HepG2 (cell line): Measurements from ENCODE around the gene SUPT4H1. TPM values are rescaled to one million over a fixed set of nuclear protein-coding genes. Genes with fewer than 3 reads are reported as not detected.

ENCODE experiments used
- CHCHD3 ChIP-seq: sonication (generic); formaldehyde crosslinking; IDR thresholded peaks from 2 replicates; pipeline ENCODE4 v1.8.0; 2022; ENCODE audit warnings: mild to moderate bottlenecking, missing genetic modification reagents, moderate library complexity
- GPN1 ChIP-seq: sonication (generic); formaldehyde crosslinking; IDR thresholded peaks from 2 replicates; pipeline ENCODE4 v1.5.1; 2020; ENCODE audit warnings: missing genetic modification reagents, borderline replicate concordance
- SOX5 ChIP-seq: IDR thresholded peaks from 2 replicates; pipeline ENCODE4 v1.6.1; 2016; ENCODE audit warnings: borderline replicate concordance
- SPEN ChIP-seq: sonication (generic); formaldehyde crosslinking; IDR thresholded peaks from 2 replicates; pipeline ENCODE4 v1.5.1; 2020; ENCODE audit warnings: low read depth, mild to moderate bottlenecking, missing genetic modification reagents
- YY1 ChIP-seq: IDR thresholded peaks from 2 replicates; pipeline ENCODE4 v1.6.1; 2011; ENCODE audit warnings: low read length, low read depth, moderate library complexity, mild to moderate bottlenecking; ENCODE audit not compliant: insufficient read depth, insufficient replicate concordance
- ZFP41 ChIP-seq: sonication (generic); formaldehyde crosslinking; IDR thresholded peaks from 2 replicates; pipeline ENCODE4 v1.4.0; 2020; ENCODE audit warnings: mild to moderate bottlenecking, missing genetic modification reagents, borderline replicate concordance
- ZNF138 ChIP-seq: sonication (generic); formaldehyde crosslinking; IDR thresholded peaks from 2 replicates; pipeline ENCODE4 v1.5.0; 2020; ENCODE audit warnings: mild to moderate bottlenecking, low read depth, missing genetic modification reagents
- ZNF205 ChIP-seq: IDR thresholded peaks from 2 replicates; pipeline ENCODE4 v1.6.1; 2018; ENCODE audit warnings: missing biosample characterization, missing genetic modification reagents
- ZNF224 ChIP-seq: sonication (generic); formaldehyde crosslinking; IDR thresholded peaks from 2 replicates; pipeline ENCODE4 v1.5.0; 2020; ENCODE audit warnings: mild to moderate bottlenecking, missing genetic modification reagents
- ZNF264 ChIP-seq: sonication (generic); formaldehyde crosslinking; IDR thresholded peaks from 2 replicates; pipeline ENCODE4 v1.4.0; 2020; ENCODE audit warnings: missing genetic modification reagents
- polyA plus RNA-seq, 8 experiments: library from polyadenylated mRNA; depleted of rRNA in 3 of 8; stranded (reverse) in 7 of 8; unstranded in 1 of 8; fragments of >200 nt; fragmentation: Illumina TruSeq in 4 of 8; extraction: Trizol in 4 of 8; gene quantifications; 2 replicates each; pipeline versions ENCODE4 v1.2.1 to v1.2.3, GENCODE V29; 2011 to 2016; ENCODE audit warnings: low read depth in 4 of 8, missing spikeins in 1 of 8, mixed read lengths in 1 of 8; ENCODE audit not compliant: insufficient read depth in 1 of 8
- total RNA-seq, 5 experiments: library from RNA; depleted of rRNA; stranded (reverse); fragments of >200 nt; fragmentation: Illumina TruSeq; extraction: Trizol; gene quantifications; 2 replicates each; pipeline ENCODE4 v1.2.3, GENCODE V29; 2016; ENCODE audit warnings: low read depth in 1 of 5
- TF ChIP-seq, protein P1 (sequence below), 2 experiments: sonication (generic) in 1 of 2; formaldehyde crosslinking in 1 of 2; IDR thresholded peaks; 2 replicates each; pipeline versions ENCODE4 v1.6.1 to v1.9.0; 2014 to 2022; ENCODE audit warnings: antibody characterized with exemption in 1 of 2, borderline replicate concordance in 1 of 2, inconsistent platforms in 1 of 2, low read depth in 1 of 2, missing genetic modification reagents in 1 of 2
- TF ChIP-seq, protein P2 (sequence below): sonication (generic); formaldehyde crosslinking; IDR thresholded peaks from 2 replicates; pipeline ENCODE4 v1.5.1; 2020; ENCODE audit warnings: mild to moderate bottlenecking, missing genetic modification reagents, moderate library complexity
- TF ChIP-seq, protein P3 (sequence below): IDR thresholded peaks from 2 replicates; pipeline ENCODE4 v1.6.1; 2016; ENCODE audit warnings: missing compliant biosample characterization, missing genetic modification reagents, borderline replicate concordance
- TF ChIP-seq, protein P4 (sequence below): sonication (generic); formaldehyde crosslinking; IDR thresholded peaks from 2 replicates; pipeline ENCODE4 v1.4.0; 2020; ENCODE audit warnings: missing genetic modification reagents, borderline replicate concordance

Gene SUPT4H1
- total and polyA plus RNA-seq, 2 of the 13 experiments (the other 11 are each of a cell fraction or from before 2014, with no cell fraction given) = 155 to 244 TPM

DNA sequence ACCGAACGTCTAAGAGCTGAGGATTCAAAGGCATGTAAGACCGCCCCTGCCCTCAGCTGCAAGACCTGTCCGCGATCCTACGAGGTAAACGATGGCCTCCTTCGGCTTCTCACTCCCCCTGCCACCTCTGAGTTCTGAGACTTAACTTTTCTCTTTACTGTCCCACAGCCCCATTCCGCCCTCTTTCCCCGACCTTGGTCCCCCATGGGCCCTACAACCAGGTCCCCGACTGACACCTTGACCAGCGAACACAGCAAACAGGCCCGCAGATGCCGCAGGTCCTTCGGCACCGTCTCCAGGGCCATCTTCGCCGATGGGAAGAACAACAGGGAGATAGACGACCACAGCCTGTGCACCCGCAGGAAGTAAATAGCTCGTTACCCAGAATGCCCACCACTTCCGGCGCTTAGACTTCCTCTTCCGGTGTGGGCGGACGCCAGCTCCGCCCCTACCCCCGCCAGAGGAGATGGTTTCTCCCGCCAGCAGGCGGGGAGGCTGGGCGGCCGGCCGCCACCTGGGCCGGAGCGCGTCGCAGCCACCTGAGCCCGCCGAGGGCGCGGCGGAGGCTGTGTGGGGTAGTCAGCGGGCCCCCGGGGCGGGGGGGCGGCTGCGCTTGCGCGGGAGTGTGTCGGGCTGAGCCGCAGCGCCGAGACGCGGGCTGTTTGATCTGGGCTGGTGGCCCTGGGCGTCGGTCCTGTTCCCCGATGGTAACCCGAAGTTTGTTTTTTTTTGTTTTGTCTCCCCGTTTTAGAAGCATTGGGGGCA, at the start of gene SUPT4H1 (continued):
- TF ChIP-seq, protein P1, sequence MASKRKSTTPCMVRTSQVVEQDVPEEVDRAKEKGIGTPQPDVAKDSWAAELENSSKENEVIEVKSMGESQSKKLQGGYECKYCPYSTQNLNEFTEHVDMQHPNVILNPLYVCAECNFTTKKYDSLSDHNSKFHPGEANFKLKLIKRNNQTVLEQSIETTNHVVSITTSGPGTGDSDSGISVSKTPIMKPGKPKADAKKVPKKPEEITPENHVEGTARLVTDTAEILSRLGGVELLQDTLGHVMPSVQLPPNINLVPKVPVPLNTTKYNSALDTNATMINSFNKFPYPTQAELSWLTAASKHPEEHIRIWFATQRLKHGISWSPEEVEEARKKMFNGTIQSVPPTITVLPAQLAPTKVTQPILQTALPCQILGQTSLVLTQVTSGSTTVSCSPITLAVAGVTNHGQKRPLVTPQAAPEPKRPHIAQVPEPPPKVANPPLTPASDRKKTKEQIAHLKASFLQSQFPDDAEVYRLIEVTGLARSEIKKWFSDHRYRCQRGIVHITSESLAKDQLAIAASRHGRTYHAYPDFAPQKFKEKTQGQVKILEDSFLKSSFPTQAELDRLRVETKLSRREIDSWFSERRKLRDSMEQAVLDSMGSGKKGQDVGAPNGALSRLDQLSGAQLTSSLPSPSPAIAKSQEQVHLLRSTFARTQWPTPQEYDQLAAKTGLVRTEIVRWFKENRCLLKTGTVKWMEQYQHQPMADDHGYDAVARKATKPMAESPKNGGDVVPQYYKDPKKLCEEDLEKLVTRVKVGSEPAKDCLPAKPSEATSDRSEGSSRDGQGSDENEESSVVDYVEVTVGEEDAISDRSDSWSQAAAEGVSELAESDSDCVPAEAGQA (IDR thresholded peaks at IDR 0.05; ENCODE audit: low read depth) = peak; percentile 80; the same call in 1 of the 2 replicates
- TF ChIP-seq, protein P1 (CRISPR knock-in tag; IDR thresholded peaks at IDR 0.05; ENCODE audit: borderline replicate concordance) = peak; percentile 92; the same call in 1 of the 2 replicates
- TF ChIP-seq, protein P2, sequence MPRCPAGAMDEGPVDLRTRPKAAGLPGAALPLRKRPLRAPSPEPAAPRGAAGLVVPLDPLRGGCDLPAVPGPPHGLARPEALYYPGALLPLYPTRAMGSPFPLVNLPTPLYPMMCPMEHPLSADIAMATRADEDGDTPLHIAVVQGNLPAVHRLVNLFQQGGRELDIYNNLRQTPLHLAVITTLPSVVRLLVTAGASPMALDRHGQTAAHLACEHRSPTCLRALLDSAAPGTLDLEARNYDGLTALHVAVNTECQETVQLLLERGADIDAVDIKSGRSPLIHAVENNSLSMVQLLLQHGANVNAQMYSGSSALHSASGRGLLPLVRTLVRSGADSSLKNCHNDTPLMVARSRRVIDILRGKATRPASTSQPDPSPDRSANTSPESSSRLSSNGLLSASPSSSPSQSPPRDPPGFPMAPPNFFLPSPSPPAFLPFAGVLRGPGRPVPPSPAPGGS (CRISPR knock-in tag) = peak; percentile 98
- TF ChIP-seq ZNF205 (peak; percentile 65; the same call in 1 of the 2 replicates), GPN1 (CRISPR knock-in tag) (no peak), CHCHD3 (CRISPR knock-in tag) (0 out of 2 replicates have a peak, but pooled peaks have one; percentile 20), ZNF224 (peak; percentile 96), YY1 (peak; percentile 88), ZNF264 (CRISPR knock-in tag) (peak; percentile 75; the same call in 1 of the 2 replicates), SOX5 (CRISPR knock-in tag) (peak; percentile 81), SPEN (CRISPR knock-in tag) (peak; percentile 95), ZNF138 (CRISPR knock-in tag) (peak; percentile 34; the same call in 1 of the 2 replicates), ZFP41 (CRISPR knock-in tag) (no peak)
- TF ChIP-seq, protein P3, sequence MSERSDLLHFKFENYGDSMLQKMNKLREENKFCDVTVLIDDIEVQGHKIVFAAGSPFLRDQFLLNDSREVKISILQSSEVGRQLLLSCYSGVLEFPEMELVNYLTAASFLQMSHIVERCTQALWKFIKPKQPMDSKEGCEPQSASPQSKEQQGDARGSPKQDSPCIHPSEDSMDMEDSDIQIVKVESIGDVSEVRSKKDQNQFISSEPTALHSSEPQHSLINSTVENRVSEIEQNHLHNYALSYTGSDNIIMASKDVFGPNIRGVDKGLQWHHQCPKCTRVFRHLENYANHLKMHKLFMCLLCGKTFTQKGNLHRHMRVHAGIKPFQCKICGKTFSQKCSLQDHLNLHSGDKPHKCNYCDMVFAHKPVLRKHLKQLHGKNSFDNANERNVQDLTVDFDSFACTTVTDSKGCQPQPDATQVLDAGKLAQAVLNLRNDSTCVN (CRISPR knock-in tag) = no peak; the same call in 1 of the 2 replicates
- TF ChIP-seq, protein P4, sequence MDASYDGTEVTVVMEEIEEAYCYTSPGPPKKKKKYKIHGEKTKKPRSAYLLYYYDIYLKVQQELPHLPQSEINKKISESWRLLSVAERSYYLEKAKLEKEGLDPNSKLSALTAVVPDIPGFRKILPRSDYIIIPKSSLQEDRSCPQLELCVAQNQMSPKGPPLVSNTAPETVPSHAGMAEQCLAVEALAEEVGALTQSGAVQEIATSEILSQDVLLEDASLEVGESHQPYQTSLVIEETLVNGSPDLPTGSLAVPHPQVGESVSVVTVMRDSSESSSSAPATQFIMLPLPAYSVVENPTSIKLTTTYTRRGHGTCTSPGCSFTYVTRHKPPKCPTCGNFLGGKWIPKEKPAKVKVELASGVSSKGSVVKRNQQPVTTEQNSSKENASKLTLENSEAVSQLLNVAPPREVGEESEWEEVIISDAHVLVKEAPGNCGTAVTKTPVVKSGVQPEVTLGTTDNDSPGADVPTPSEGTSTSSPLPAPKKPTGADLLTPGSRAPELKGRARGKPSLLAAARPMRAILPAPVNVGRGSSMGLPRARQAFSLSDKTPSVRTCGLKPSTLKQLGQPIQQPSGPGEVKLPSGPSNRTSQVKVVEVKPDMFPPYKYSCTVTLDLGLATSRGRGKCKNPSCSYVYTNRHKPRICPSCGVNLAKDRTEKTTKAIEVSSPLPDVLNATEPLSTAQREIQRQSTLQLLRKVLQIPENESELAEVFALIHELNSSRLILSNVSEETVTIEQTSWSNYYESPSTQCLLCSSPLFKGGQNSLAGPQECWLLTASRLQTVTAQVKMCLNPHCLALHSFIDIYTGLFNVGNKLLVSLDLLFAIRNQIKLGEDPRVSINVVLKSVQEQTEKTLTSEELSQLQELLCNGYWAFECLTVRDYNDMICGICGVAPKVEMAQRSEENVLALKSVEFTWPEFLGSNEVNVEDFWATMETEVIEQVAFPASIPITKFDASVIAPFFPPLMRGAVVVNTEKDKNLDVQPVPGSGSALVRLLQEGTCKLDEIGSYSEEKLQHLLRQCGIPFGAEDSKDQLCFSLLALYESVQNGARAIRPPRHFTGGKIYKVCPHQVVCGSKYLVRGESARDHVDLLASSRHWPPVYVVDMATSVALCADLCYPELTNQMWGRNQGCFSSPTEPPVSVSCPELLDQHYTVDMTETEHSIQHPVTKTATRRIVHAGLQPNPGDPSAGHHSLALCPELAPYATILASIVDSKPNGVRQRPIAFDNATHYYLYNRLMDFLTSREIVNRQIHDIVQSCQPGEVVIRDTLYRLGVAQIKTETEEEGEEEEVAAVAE = peak; percentile 92
